CD4-positive, alpha-beta T cell (primary cell): ENCODE results near the gene IL24. TPM values are rescaled to one million over a fixed set of nuclear protein-coding genes. Genes with fewer than 3 reads are reported as not detected.

ENCODE experiments used
- ATAC-seq: fragments of 200-7000 bp; cut with Tn5 transposase; one replicate; pipeline ENCODE4 v1.10.0; 2022; ENCODE audit warnings: mild to moderate bottlenecking; ENCODE audit not compliant: poor library complexity
- CTCF ChIA-PET: fragments of 350-600 bp; sonication (Branson Sonifier 250); formaldehyde crosslinking; loops from one replicate; lab custom pipeline; 2021; ENCODE audit warnings: antibody characterized with exemption, inconsistent platforms; lab: Charles Lee
- POLR2A ChIA-PET: fragments of 350-600 bp; sonication (Branson Sonifier 250); formaldehyde crosslinking; loops from one replicate; lab custom pipeline; 2021; ENCODE audit warnings: antibody characterized with exemption, inconsistent platforms; lab: Charles Lee
- DNase-seq, 14 experiments: peaks; one replicate each; pipeline ENCODE4 v3.0.0-alpha.2; 2013 to 2020; ENCODE audit warnings: mixed read lengths in 2 of 14
- H3K27ac ChIP-seq, 2 donors: one replicate each; pipeline versions ENCODE4 v1.5.1 to v1.7.0; 2013; ENCODE audit warnings: low read length in 2 of 2, low read depth in 1 of 2, mild to moderate bottlenecking in 1 of 2
- H3K27me3 ChIP-seq, 2 experiments: 1 replicate in 1 of 2; 2 replicates in 1 of 2; pipeline versions ENCODE4 v1.6.1 to v1.7.0; 2013; ENCODE audit warnings: low read length in 2 of 2, control low read depth in 1 of 2, mild to moderate bottlenecking in 1 of 2, moderate library complexity in 1 of 2; ENCODE audit not compliant: insufficient read depth in 2 of 2, control insufficient read depth in 1 of 2
- H3K36me3 ChIP-seq: one replicate; pipeline ENCODE4 v1.6.1; 2013; ENCODE audit warnings: low read length, control low read depth; ENCODE audit not compliant: insufficient read depth
- H3K4me1 ChIP-seq: one replicate; pipeline ENCODE4 v1.6.1; 2013; ENCODE audit warnings: low read length, control low read depth; ENCODE audit not compliant: insufficient read depth
- H3K4me3 ChIP-seq: one replicate; pipeline ENCODE4 v1.5.1; 2013; ENCODE audit warnings: mild to moderate bottlenecking, low read length, moderate library complexity
- H3K9me3 ChIP-seq, 2 experiments: 1 replicate in 1 of 2; 2 replicates in 1 of 2; pipeline versions ENCODE4 v1.6.1 to v1.7.0; 2013; ENCODE audit warnings: low read length in 2 of 2, mild to moderate bottlenecking in 2 of 2, control low read depth in 1 of 2, moderate library complexity in 1 of 2; ENCODE audit not compliant: control insufficient read depth in 1 of 2, insufficient read depth in 1 of 2
- H3K27ac Mint-ChIP-seq: one replicate; pipeline ENCODE4 v1.8.0; 2020; ENCODE audit warnings: mixed read lengths
- H3K27me3 Mint-ChIP-seq: one replicate; pipeline ENCODE4 v1.8.0; 2021; ENCODE audit warnings: mixed read lengths
- H3K36me3 Mint-ChIP-seq: one replicate; pipeline ENCODE4 v1.8.0; 2021; ENCODE audit warnings: low read depth, mixed read lengths
- H3K4me1 Mint-ChIP-seq: one replicate; pipeline ENCODE4 v1.8.0; 2021; ENCODE audit warnings: low read depth, mixed read lengths
- H3K4me3 Mint-ChIP-seq: one replicate; pipeline ENCODE4 v1.8.0; 2020; ENCODE audit warnings: mild to moderate bottlenecking, mixed read lengths
- H3K9me3 Mint-ChIP-seq: one replicate; pipeline ENCODE4 v1.8.0; 2020; ENCODE audit warnings: mixed read lengths
- intact Hi-C, 2 experiments: fragments of 100-400 bp; cut with DNase I in 1 of 2; cut with micrococcal nuclease in 1 of 2; formaldehyde crosslinking; loops; one replicate each; pipeline versions ENCODE4 v1.15.1 to v1.9.0; 2023 to 2025; cut with DNase I, micrococcal nuclease
- total RNA-seq, 174 experiments: library from RNA in 2 of 174; stranded (reverse) in 2 of 174; gene quantifications; one replicate each; pipeline ENCODE4 v1.2.3 and lab custom pipeline; 2021 to 2026
- TF ChIP-seq, protein P1 (sequence below): fragments of 200-600 bp; IDR thresholded peaks from one replicate; pipeline ENCODE4 v1.8.0; 2022; ENCODE audit warnings: antibody characterized with exemption, mild to moderate bottlenecking

Gene IL24
- total RNA-seq, 2 experiments from 2014 or later = not detected

- Histone ChIP-seq H3K27me3 (no peaks in the 10 kb centered on the region), H3K4me3 (no peak overlapping the region), H3K9me3 (no peaks in the 10 kb centered on the region), H3K4me1 (peaks cover 21% of the 10 kb centered on the region), H3K27ac (no peak overlapping the region), H3K36me3 (no peaks in the 10 kb centered on the region)
- ATAC-seq (peak; percentile 78), DNase-seq (peak in 3 of 14 experiments; percentile 57 to 72 (median 63))
- intact Hi-C loops = no loop called here
- Mint-ChIP-seq H3K27me3 (no peaks in the 10 kb centered on the region), H3K36me3 (no peaks in the 10 kb centered on the region), H3K4me3 (peak overlapping the region; percentile 26), H3K27ac (peak overlapping the region; percentile 22), H3K9me3 (no peaks in the 10 kb centered on the region), H3K4me1 (peaks cover 50% of the 10 kb centered on the region)
- CTCF ChIA-PET = no interaction called here
- POLR2A ChIA-PET = interaction anchor here (1.1 to 1.4 kb wide), 4 partner anchors 10 to 19 kb away, joined by 3 to 14 read pairs (median 3); no protein-coding TSS in a partner anchor
- TF ChIP-seq, protein P1, sequence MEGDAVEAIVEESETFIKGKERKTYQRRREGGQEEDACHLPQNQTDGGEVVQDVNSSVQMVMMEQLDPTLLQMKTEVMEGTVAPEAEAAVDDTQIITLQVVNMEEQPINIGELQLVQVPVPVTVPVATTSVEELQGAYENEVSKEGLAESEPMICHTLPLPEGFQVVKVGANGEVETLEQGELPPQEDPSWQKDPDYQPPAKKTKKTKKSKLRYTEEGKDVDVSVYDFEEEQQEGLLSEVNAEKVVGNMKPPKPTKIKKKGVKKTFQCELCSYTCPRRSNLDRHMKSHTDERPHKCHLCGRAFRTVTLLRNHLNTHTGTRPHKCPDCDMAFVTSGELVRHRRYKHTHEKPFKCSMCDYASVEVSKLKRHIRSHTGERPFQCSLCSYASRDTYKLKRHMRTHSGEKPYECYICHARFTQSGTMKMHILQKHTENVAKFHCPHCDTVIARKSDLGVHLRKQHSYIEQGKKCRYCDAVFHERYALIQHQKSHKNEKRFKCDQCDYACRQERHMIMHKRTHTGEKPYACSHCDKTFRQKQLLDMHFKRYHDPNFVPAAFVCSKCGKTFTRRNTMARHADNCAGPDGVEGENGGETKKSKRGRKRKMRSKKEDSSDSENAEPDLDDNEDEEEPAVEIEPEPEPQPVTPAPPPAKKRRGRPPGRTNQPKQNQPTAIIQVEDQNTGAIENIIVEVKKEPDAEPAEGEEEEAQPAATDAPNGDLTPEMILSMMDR = no peak
These were observed 6.8 kb upstream of the IL24 start for GRCh38 chr1:206890125-206891060.

DNA sequence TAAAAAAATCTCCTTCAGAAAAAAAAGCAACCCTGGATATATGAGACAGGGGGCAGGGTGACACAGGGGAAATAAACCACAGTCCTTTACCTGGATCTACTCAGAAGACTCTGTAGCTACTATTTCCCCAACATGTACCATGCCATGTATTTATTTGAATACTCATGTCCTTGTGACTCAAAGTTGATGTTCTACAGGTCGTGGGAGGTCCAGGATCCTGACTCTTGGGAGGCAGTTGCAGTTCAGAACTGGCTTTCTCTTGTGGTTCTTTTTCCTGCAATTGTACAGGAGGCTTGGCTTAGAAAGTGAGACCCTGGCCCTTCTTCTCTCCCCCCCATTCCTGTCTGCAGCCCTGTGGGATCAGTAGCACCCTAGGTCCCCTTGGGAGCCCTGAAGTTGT is 5.8 kb upstream of the IL24 start:
- CTCF ChIA-PET = no interaction called here
- TF ChIP-seq, protein P1 = no peak
- ATAC-seq (no peak), DNase-seq (no peak)
- peak overlapping the region; percentile 22 for H3K27ac Mint-ChIP-seq
- H3K4me1 Mint-ChIP-seq = peaks cover 60% of the 10 kb centered on the region
- H3K27me3 Mint-ChIP-seq = no peaks in the 10 kb centered on the region
- H3K27ac ChIP-seq = no peak overlapping the region
- H3K36me3 Mint-ChIP-seq = no peaks in the 10 kb centered on the region
- H3K9me3 ChIP-seq = no peaks in the 10 kb centered on the region
- no peaks in the 10 kb centered on the region for H3K27me3 ChIP-seq
- H3K36me3 ChIP-seq = no peaks in the 10 kb centered on the region
- peaks cover 21% of the 10 kb centered on the region for H3K4me1 ChIP-seq
- H3K4me3 ChIP-seq = no peak overlapping the region
- POLR2A ChIA-PET = interaction anchor here (1.4 to 2.6 kb wide), 3 partner anchors 10 to 16 kb away, joined by 3 to 12 read pairs (median 7); no protein-coding TSS in a partner anchor
- intact Hi-C loops = no loop called here
- H3K4me3 Mint-ChIP-seq = no peak overlapping the region
- no peaks in the 10 kb centered on the region for H3K9me3 Mint-ChIP-seq

DNA sequence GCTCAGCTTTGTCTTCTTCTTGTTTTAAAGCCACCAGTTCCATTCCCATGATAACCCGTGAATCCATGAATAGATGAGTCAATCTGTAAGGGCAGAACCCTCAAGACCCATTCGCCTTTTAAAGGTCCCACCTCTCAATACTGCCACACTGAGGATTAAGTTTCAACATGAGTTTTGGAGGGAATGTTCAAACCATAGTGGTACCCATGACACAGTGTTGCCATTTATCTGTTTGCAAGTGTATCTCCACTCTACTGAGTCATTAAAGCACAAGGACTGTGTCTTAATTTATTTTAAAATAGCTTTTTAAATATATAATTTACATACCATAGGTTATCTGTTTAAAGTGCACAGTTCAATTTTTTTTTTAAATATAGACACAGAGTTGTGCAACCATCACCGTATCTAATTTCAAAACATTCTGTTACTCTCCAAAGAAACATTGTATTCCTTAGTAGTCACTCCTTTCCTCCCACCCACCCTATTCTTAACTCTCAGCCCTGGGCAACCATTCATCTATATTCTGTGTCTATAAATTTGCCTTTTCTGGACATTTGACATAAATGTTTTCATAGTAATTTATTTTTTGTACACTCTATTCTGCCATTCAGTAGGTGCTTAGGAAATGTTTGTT is 4.8 kb upstream of the IL24 start:
- POLR2A ChIA-PET = interaction anchor here (1.4 to 2.6 kb wide), 3 partner anchors 9 to 15 kb away, joined by 3 to 12 read pairs (median 7); no protein-coding TSS in a partner anchor
- no peak overlapping the region for H3K4me3 Mint-ChIP-seq
- CTCF ChIA-PET = no interaction called here
- no peaks in the 10 kb centered on the region for H3K36me3 Mint-ChIP-seq
- no peak overlapping the region for H3K27ac ChIP-seq
- H3K4me3 ChIP-seq = no peak overlapping the region
- no peaks in the 10 kb centered on the region for H3K27me3 ChIP-seq
- TF ChIP-seq, protein P1 = no peak
- H3K9me3 ChIP-seq = no peaks in the 10 kb centered on the region
- intact Hi-C loops = no loop called here
- H3K36me3 ChIP-seq = no peaks in the 10 kb centered on the region
- ATAC-seq (no peak), DNase-seq (no peak)
- H3K4me1 Mint-ChIP-seq = peaks cover 70% of the 10 kb centered on the region
- no peak overlapping the region for H3K27ac Mint-ChIP-seq
- no peaks in the 10 kb centered on the region for H3K9me3 Mint-ChIP-seq
- H3K4me1 ChIP-seq = peaks cover 25% of the 10 kb centered on the region
- H3K27me3 Mint-ChIP-seq = no peaks in the 10 kb centered on the region
